Measurements from ENCODE around the gene MARCHF9.

Gene MARCHF9

GRCh38 chr12:57796996-57797395 is 42.1 kb downstream of the MARCHF9 start:
- CTCF ChIA-PET, result interaction anchor here (0.8 to 7.1 kb wide), 4 partner anchors 10 to 104 kb away, joined by 3 to 41 read pairs (median 5); partner anchors contain the start of gene TSFM
- Histone ChIP-seq H3K9me3 (ENCODE audit: control extremely low read depth in 1 of 5, control insufficient read depth in 4 of 5, insufficient read depth in 2 of 5, low read depth in 1 of 5, low read length in 4 of 5) (no peaks in the 10 kb centered on the region), H3K36me3 (ENCODE audit: control insufficient read depth in 4 of 4, insufficient read depth in 4 of 4, low read length in 3 of 4) (peaks cover 22 to 67% (median 54%) of the 10 kb centered on the region in 4 experiments), H3K27ac (ENCODE audit: insufficient read depth in 1 of 2, low read depth in 1 of 2, low read length in 2 of 2, poor library complexity in 1 of 2, severe bottlenecking in 2 of 2) (peak overlapping the region in 1 of 2 experiments; percentile 63), H3K4me1 (ENCODE audit: control extremely low read depth in 1 of 4, control insufficient read depth in 4 of 4, insufficient read depth in 4 of 4, low read length in 3 of 4) (peaks cover 0 to 7% (median 0%) of the 10 kb centered on the region in 4 experiments), H3K4me3 (ENCODE audit: control insufficient read depth in 1 of 7, extremely low read depth in 1 of 7, insufficient read depth in 4 of 7, low read depth in 2 of 7, low read length in 6 of 7) (no peak overlapping the region), H3K27me3 (replicated peaks in 2 of 5; ENCODE audit: control insufficient read depth in 4 of 5, insufficient read depth in 5 of 5, low read length in 4 of 5) (no peaks in the 10 kb centered on the region)
- DNase-seq, result no peak
- WGBS (ENCODE audit: insufficient coverage), result no CpG with 5 or more reads among the region's 1 CpG
- POLR2A ChIA-PET, result no interaction called here

- Histone ChIP-seq H3K36me3 (ENCODE audit: control insufficient read depth in 4 of 4, insufficient read depth in 4 of 4, low read length in 3 of 4) (peaks cover 23 to 68% (median 54%) of the 10 kb centered on the region in 4 experiments), H3K27ac (ENCODE audit: insufficient read depth in 1 of 2, low read depth in 1 of 2, low read length in 2 of 2, poor library complexity in 1 of 2, severe bottlenecking in 2 of 2) (peak overlapping the region in 1 of 2 experiments; percentile 63)
- 100% methylated on average over 1 of the region's 1 CpG for WGBS (ENCODE audit: insufficient coverage)
Measured at GRCh38 chr12:57797933-57798332, 43.0 kb downstream of the MARCHF9 start.

GRCh38 chr12:57800965-57801364 is 46.1 kb downstream of the MARCHF9 start:
- Histone ChIP-seq H3K9me3 (ENCODE audit: control extremely low read depth in 1 of 5, control insufficient read depth in 4 of 5, insufficient read depth in 2 of 5, low read depth in 1 of 5, low read length in 4 of 5) (no peaks in the 10 kb centered on the region), H3K27ac (ENCODE audit: insufficient read depth in 1 of 2, low read depth in 1 of 2, low read length in 2 of 2, poor library complexity in 1 of 2, severe bottlenecking in 2 of 2) (no peak overlapping the region), H3K4me1 (ENCODE audit: control extremely low read depth in 1 of 4, control insufficient read depth in 4 of 4, insufficient read depth in 4 of 4, low read length in 3 of 4) (peaks cover 0 to 7% (median 0%) of the 10 kb centered on the region in 4 experiments), H3K36me3 (ENCODE audit: control insufficient read depth in 4 of 4, insufficient read depth in 4 of 4, low read length in 3 of 4) (peaks cover 14 to 52% (median 35%) of the 10 kb centered on the region in 4 experiments), H3K4me3 (ENCODE audit: control insufficient read depth in 1 of 7, extremely low read depth in 1 of 7, insufficient read depth in 4 of 7, low read depth in 2 of 7, low read length in 6 of 7) (no peak overlapping the region), H3K27me3 (replicated peaks in 2 of 5; ENCODE audit: control insufficient read depth in 4 of 5, insufficient read depth in 5 of 5, low read length in 4 of 5) (no peaks in the 10 kb centered on the region)
- no CpG with 5 or more reads among the region's 3 CpGs for WGBS (ENCODE audit: insufficient coverage)
- ChIA-PET POLR2A (no interaction called here), CTCF (interaction anchor here (1.2 to 7.1 kb wide), 8 partner anchors 7 to 104 kb away, joined by 5 to 42 read pairs (median 14); partner anchors contain the start of genes AVIL and TSFM)
- no peak for DNase-seq

More at GRCh38 chr12:57797933-57798332, 43.0 kb downstream of the MARCHF9 start:
- no peak for DNase-seq
- Histone ChIP-seq H3K4me1 (ENCODE audit: control extremely low read depth in 1 of 4, control insufficient read depth in 4 of 4, insufficient read depth in 4 of 4, low read length in 3 of 4) (peaks cover 0 to 7% (median 0%) of the 10 kb centered on the region in 4 experiments), H3K9me3 (ENCODE audit: control extremely low read depth in 1 of 5, control insufficient read depth in 4 of 5, insufficient read depth in 2 of 5, low read depth in 1 of 5, low read length in 4 of 5) (no peaks in the 10 kb centered on the region), H3K27me3 (replicated peaks in 2 of 5; ENCODE audit: control insufficient read depth in 4 of 5, insufficient read depth in 5 of 5, low read length in 4 of 5) (no peaks in the 10 kb centered on the region), H3K4me3 (ENCODE audit: control insufficient read depth in 1 of 7, extremely low read depth in 1 of 7, insufficient read depth in 4 of 7, low read depth in 2 of 7, low read length in 6 of 7) (no peak overlapping the region)
- CTCF ChIA-PET, result interaction anchor here (0.6 to 7.1 kb wide), 8 partner anchors 9 to 98 kb away, joined by 3 to 41 read pairs (median 4); partner anchors contain the start of gene AVIL
- POLR2A ChIA-PET, result no interaction called here

- ChIA-PET CTCF (interaction anchor here (0.5 to 7.1 kb wide), 23 partner anchors 9 to 218 kb away, joined by 3 to 42 read pairs (median 5); partner anchors contain the start of genes AVIL and TSFM), POLR2A (no interaction called here)
- Histone ChIP-seq H3K36me3 (ENCODE audit: control insufficient read depth in 4 of 4, insufficient read depth in 4 of 4, low read length in 3 of 4) (peaks cover 6 to 43% (median 34%) of the 10 kb centered on the region in 4 experiments), H3K9me3 (ENCODE audit: control extremely low read depth in 1 of 5, control insufficient read depth in 4 of 5, insufficient read depth in 2 of 5, low read depth in 1 of 5, low read length in 4 of 5) (no peaks in the 10 kb centered on the region), H3K4me1 (ENCODE audit: control extremely low read depth in 1 of 4, control insufficient read depth in 4 of 4, insufficient read depth in 4 of 4, low read length in 3 of 4) (peaks cover 0 to 6% (median 0%) of the 10 kb centered on the region in 4 experiments), H3K27me3 (replicated peaks in 2 of 5; ENCODE audit: control insufficient read depth in 4 of 5, insufficient read depth in 5 of 5, low read length in 4 of 5) (no peaks in the 10 kb centered on the region), H3K4me3 (ENCODE audit: control insufficient read depth in 1 of 7, extremely low read depth in 1 of 7, insufficient read depth in 4 of 7, low read depth in 2 of 7, low read length in 6 of 7) (no peak overlapping the region), H3K27ac (ENCODE audit: insufficient read depth in 1 of 2, low read depth in 1 of 2, low read length in 2 of 2, poor library complexity in 1 of 2, severe bottlenecking in 2 of 2) (no peak overlapping the region)
- no peak for DNase-seq
- no CpG with 5 or more reads among the region's 1 CpG for WGBS (ENCODE audit: insufficient coverage)
Measured at GRCh38 chr12:57802607-57803006, 47.7 kb downstream of the MARCHF9 start.

DNA sequence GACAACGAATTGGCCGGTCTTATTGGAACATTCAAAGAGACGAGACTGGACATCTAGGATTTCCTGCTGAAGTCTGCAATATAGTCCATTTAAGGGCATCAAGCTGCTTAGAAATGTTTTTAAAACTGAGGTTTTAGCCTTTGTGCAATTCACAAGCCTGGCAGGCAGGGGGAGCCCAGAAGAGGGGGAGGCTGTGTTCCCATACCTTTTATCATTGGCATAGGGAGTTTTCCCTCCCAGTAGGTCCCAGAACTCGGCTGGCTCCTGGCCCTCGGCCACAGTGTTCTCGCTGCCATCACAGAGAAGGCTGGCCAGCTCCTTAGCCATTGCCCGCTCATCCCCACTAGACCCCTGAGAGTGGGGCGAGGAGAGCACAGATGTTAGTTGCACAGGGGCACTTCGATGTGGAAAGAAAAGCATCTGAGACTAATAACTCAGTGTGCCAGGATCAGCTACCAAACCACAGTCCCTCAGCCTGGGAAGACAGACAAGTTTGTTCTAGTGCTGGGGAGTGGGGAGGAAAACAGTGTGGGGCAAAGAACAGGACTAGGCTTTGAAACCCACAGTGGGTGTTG is 48.5 kb downstream of the MARCHF9 start:
- Histone ChIP-seq H3K36me3 (ENCODE audit: control insufficient read depth in 4 of 4, insufficient read depth in 4 of 4, low read length in 3 of 4) (peaks cover 6 to 51% (median 36%) of the 10 kb centered on the region in 4 experiments), H3K27me3 (replicated peaks in 2 of 5; ENCODE audit: control insufficient read depth in 4 of 5, insufficient read depth in 5 of 5, low read length in 4 of 5) (no peaks in the 10 kb centered on the region), H3K4me3 (ENCODE audit: control insufficient read depth in 1 of 7, extremely low read depth in 1 of 7, insufficient read depth in 4 of 7, low read depth in 2 of 7, low read length in 6 of 7) (no peak overlapping the region), H3K9me3 (ENCODE audit: control extremely low read depth in 1 of 5, control insufficient read depth in 4 of 5, insufficient read depth in 2 of 5, low read depth in 1 of 5, low read length in 4 of 5) (no peaks in the 10 kb centered on the region), H3K27ac (ENCODE audit: insufficient read depth in 1 of 2, low read depth in 1 of 2, low read length in 2 of 2, poor library complexity in 1 of 2, severe bottlenecking in 2 of 2) (no peak overlapping the region), H3K4me1 (ENCODE audit: control extremely low read depth in 1 of 4, control insufficient read depth in 4 of 4, insufficient read depth in 4 of 4, low read length in 3 of 4) (no peaks in the 10 kb centered on the region)
- peak; percentile 14 to 36 (median 21) for DNase-seq
- 76% methylated on average over 9 of the region's 9 CpGs for WGBS (ENCODE audit: insufficient coverage)
- CTCF ChIA-PET, result interaction anchor here (0.9 to 7.1 kb wide), 18 partner anchors 8 to 113 kb away, joined by 3 to 42 read pairs (median 8); partner anchors contain the start of genes AVIL and TSFM
- POLR2A ChIA-PET, result no interaction called here

DNA sequence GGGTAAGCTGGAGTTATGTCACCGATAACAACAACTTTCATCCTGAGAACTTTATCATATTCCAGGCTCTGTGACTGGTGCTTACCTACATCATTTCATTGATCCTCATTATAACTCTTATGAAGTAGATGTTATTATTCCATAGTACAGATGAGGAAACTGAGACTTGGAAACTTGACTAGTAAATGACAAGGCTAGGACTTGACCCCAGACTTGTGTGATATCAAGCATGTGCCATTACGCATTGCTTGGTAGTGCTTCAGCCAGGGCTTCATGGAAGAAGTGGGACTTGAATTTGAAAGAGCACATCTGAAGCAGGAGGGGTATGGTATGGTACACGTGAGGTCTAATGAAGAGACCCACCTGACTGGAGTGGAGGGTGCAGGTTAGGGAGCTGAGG is 51.8 kb downstream of the MARCHF9 start:
- POLR2A ChIA-PET, result no interaction called here
- no peaks in the 10 kb centered on the region for H3K4me1 ChIP-seq (ENCODE audit: control extremely low read depth in 1 of 4, control insufficient read depth in 4 of 4, insufficient read depth in 4 of 4, low read length in 3 of 4)
- H3K27ac ChIP-seq (ENCODE audit: insufficient read depth in 1 of 2, low read depth in 1 of 2, low read length in 2 of 2, poor library complexity in 1 of 2, severe bottlenecking in 2 of 2), result no peak overlapping the region
- peaks cover 2 to 33% (median 31%) of the 10 kb centered on the region in 4 experiments for H3K36me3 ChIP-seq (ENCODE audit: control insufficient read depth in 4 of 4, insufficient read depth in 4 of 4, low read length in 3 of 4)
- 94% methylated on average over 2 of the region's 3 CpGs for WGBS (ENCODE audit: insufficient coverage)
- no peaks in the 10 kb centered on the region for H3K9me3 ChIP-seq (ENCODE audit: control extremely low read depth in 1 of 5, control insufficient read depth in 4 of 5, insufficient read depth in 2 of 5, low read depth in 1 of 5, low read length in 4 of 5)
- no peaks in the 10 kb centered on the region for H3K27me3 ChIP-seq (replicated peaks in 2 of 5; ENCODE audit: control insufficient read depth in 4 of 5, insufficient read depth in 5 of 5, low read length in 4 of 5)
- CTCF ChIA-PET, result interaction anchor here (0.9 to 2.2 kb wide), 10 partner anchors 9 to 50 kb away, joined by 3 to 15 read pairs (median 4); partner anchors contain the start of genes AVIL and TSFM
- DNase-seq, result no peak
- no peak overlapping the region for H3K4me3 ChIP-seq (ENCODE audit: control insufficient read depth in 1 of 7, extremely low read depth in 1 of 7, insufficient read depth in 4 of 7, low read depth in 2 of 7, low read length in 6 of 7)

- ChIA-PET CTCF (interaction anchor here (1.0 to 2.2 kb wide), 7 partner anchors 9 to 51 kb away, joined by 3 to 15 read pairs (median 4); partner anchors contain the start of genes AVIL and TSFM), POLR2A (no interaction called here)
- H3K27ac ChIP-seq (ENCODE audit: insufficient read depth in 1 of 2, low read depth in 1 of 2, low read length in 2 of 2, poor library complexity in 1 of 2, severe bottlenecking in 2 of 2), result no peak overlapping the region
- peaks cover 2 to 27% (median 26%) of the 10 kb centered on the region in 4 experiments for H3K36me3 ChIP-seq (ENCODE audit: control insufficient read depth in 4 of 4, insufficient read depth in 4 of 4, low read length in 3 of 4)
- H3K4me3 ChIP-seq (ENCODE audit: control insufficient read depth in 1 of 7, extremely low read depth in 1 of 7, insufficient read depth in 4 of 7, low read depth in 2 of 7, low read length in 6 of 7), result no peak overlapping the region
- H3K9me3 ChIP-seq (ENCODE audit: control extremely low read depth in 1 of 5, control insufficient read depth in 4 of 5, insufficient read depth in 2 of 5, low read depth in 1 of 5, low read length in 4 of 5), result no peaks in the 10 kb centered on the region
- WGBS (ENCODE audit: insufficient coverage), result 94% methylated on average over 9 of the region's 9 CpGs
- H3K27me3 ChIP-seq (replicated peaks in 2 of 5; ENCODE audit: control insufficient read depth in 4 of 5, insufficient read depth in 5 of 5, low read length in 4 of 5), result no peaks in the 10 kb centered on the region
- no peaks in the 10 kb centered on the region for H3K4me1 ChIP-seq (ENCODE audit: control extremely low read depth in 1 of 4, control insufficient read depth in 4 of 4, insufficient read depth in 4 of 4, low read length in 3 of 4)
- no peak for DNase-seq
Measured at GRCh38 chr12:57807285-57807684, 52.4 kb downstream of the MARCHF9 start.

Measured in common myeloid progenitor, CD34-positive (primary cell).